Measurements from ENCODE around the gene HOXC6. TPM values are rescaled to one million over a fixed set of nuclear protein-coding genes. Genes with fewer than 3 reads are reported as not detected.
A peak's percentile ranks its signal among the peaks of the same experiment; 100 is the strongest.

Gene HOXC6
- total and polyA plus RNA-seq, 9 of the 15 experiments (the other 6 are each of a cell fraction or from before 2014, with no cell fraction given), result 0.06 to 4.0 (median 1.4) TPM

GRCh38 chr12:53992377-53992889 is 35.8 kb upstream of the HOXC6 start:
- no TSS peak for BruUV-seq (replicated peaks)
- Histone ChIP-seq H3K9ac (ENCODE audit: insufficient read depth in 1 of 2, low read depth in 2 of 2, low read length in 2 of 2) (no peak overlapping the region), H3K79me2 (ENCODE audit: control insufficient read depth, insufficient read depth, low read length) (peaks cover 25% of the 10 kb centered on the region), H3K9me3 (replicated peaks; ENCODE audit: control insufficient read depth, insufficient read depth, low read depth, low read length) (no peaks in the 10 kb centered on the region), H3K4me1 (replicated peaks in 1 of 2; ENCODE audit: control insufficient read depth in 2 of 2, insufficient read depth in 2 of 2, low read length in 2 of 2) (peaks cover 42 to 55% of the 10 kb centered on the region in 2 experiments), H3K27ac (ENCODE audit: extremely low read depth, low read depth, low read length) (no peak overlapping the region), H3K36me3 (ENCODE audit: control insufficient read depth, insufficient read depth, low read length) (no peaks in the 10 kb centered on the region), H4K20me1 (replicated peaks; ENCODE audit: control insufficient read depth, insufficient read depth, low read length) (no peaks in the 10 kb centered on the region), H2AFZ (ENCODE audit: low read depth, low read length) (no peak overlapping the region), H3K4me3 (no peak overlapping the region), H3K9me1 (ENCODE audit: control insufficient read depth, insufficient read depth, low read length) (no peaks in the 10 kb centered on the region), H3K27me3 (ENCODE audit: control insufficient read depth in 2 of 2, insufficient read depth in 2 of 2, low read length in 2 of 2) (peaks cover 0 to 10% of the 10 kb centered on the region in 2 experiments; a peak in 2 of 5 replicates), H3K4me2 (ENCODE audit: insufficient read depth, low read length) (no peak overlapping the region)
- intact Hi-C loops (cut with micrococcal nuclease) (no loop called here), in situ Hi-C loops (cut with MboI) (no loop called here)
- TF ChIP-seq ZNF766 (CRISPR knock-in tag; conservative IDR thresholded peaks at IDR 0.05), result peak; percentile 71
- TF ChIP-seq JUNB (CRISPR knock-in tag; conservative IDR thresholded peaks at IDR 0.05), result no peak
- TF ChIP-seq SRSF7 (optimal IDR thresholded peaks at IDR 0.05; ENCODE audit: low read depth, low read length), result no peak
- ChIA-PET POLR2A (interaction anchor here (1.2 to 2.9 kb wide), 2 partner anchors 8 to 10 kb away, joined by 3 to 20 read pairs; partner anchors contain the start of gene HOXC9), CTCF (ENCODE audit: low intra/inter-chr PET ratio) (no interaction called here)
- ATAC-seq, result no peak
- 68% methylated on average over 7 of the region's 7 CpGs for WGBS (ENCODE audit: insufficient coverage, low coverage, missing lambda C conversion rate)
- no peak for DNase-seq (ENCODE audit: extremely low read depth in 1 of 4, low spot score in 3 of 4)
- no peak for FAIRE-seq

GRCh38 chr12:53993162-53994008 is 34.9 kb upstream of the HOXC6 start:
- intact Hi-C loops (cut with micrococcal nuclease), result no loop called here
- no peak for DNase-seq (ENCODE audit: extremely low read depth in 1 of 4, low spot score in 3 of 4)
- H3K27ac ChIP-seq (ENCODE audit: extremely low read depth, low read depth, low read length), result no peak overlapping the region
- no TSS peak for BruUV-seq (replicated peaks)
- no peak overlapping the region for H2AFZ ChIP-seq (ENCODE audit: low read depth, low read length)
- WGBS (ENCODE audit: insufficient coverage, low coverage, missing lambda C conversion rate), result 80% methylated on average over 18 of the region's 18 CpGs
- in situ Hi-C loops (cut with MboI), result no loop called here
- TF ChIP-seq HNRNPLL (IDR thresholded peaks at IDR 0.05; ENCODE audit: low read depth, low read length, poor library complexity, severe bottlenecking) (peak; percentile 26), TFAM (CRISPR knock-in tag; conservative IDR thresholded peaks at IDR 0.05) (no peak)
- H3K4me3 ChIP-seq, result no peak overlapping the region
- CTCF ChIA-PET (ENCODE audit: low intra/inter-chr PET ratio), result no interaction called here
- no peak overlapping the region for H3K4me2 ChIP-seq (ENCODE audit: insufficient read depth, low read length)
- H3K36me3 ChIP-seq (ENCODE audit: control insufficient read depth, insufficient read depth, low read length), result no peaks in the 10 kb centered on the region
- H3K9ac ChIP-seq (ENCODE audit: insufficient read depth in 1 of 2, low read depth in 2 of 2, low read length in 2 of 2), result peak overlapping the region in 1 of 2 experiments; percentile 96; a peak in 1 of 4 replicates
- no peak for ATAC-seq
- H3K4me1 ChIP-seq (replicated peaks in 1 of 2; ENCODE audit: control insufficient read depth in 2 of 2, insufficient read depth in 2 of 2, low read length in 2 of 2), result peaks cover 41 to 62% of the 10 kb centered on the region in 2 experiments
- peaks cover 25% of the 10 kb centered on the region for H3K79me2 ChIP-seq (ENCODE audit: control insufficient read depth, insufficient read depth, low read length)
- peaks cover 0 to 10% of the 10 kb centered on the region in 2 experiments; a peak in 2 of 5 replicates for H3K27me3 ChIP-seq (ENCODE audit: control insufficient read depth in 2 of 2, insufficient read depth in 2 of 2, low read length in 2 of 2)
- FAIRE-seq, result no peak
- H3K9me1 ChIP-seq (ENCODE audit: control insufficient read depth, insufficient read depth, low read length), result no peaks in the 10 kb centered on the region
- H4K20me1 ChIP-seq (replicated peaks; ENCODE audit: control insufficient read depth, insufficient read depth, low read length), result no peaks in the 10 kb centered on the region
- H3K9me3 ChIP-seq (replicated peaks; ENCODE audit: control insufficient read depth, insufficient read depth, low read depth, low read length), result no peaks in the 10 kb centered on the region
- POLR2A ChIA-PET, result interaction anchor here (0.6 to 1.2 kb wide), 3 partner anchors 25 to 534 kb away, joined by 3 to 4 read pairs (median 4); no protein-coding TSS in a partner anchor
